Liver (tissue), 9 donors: ENCODE data around the gene MYL4. TPM values are rescaled to one million over a fixed set of nuclear protein-coding genes. Genes with fewer than 3 reads are reported as not detected.

Experiments
- DNase-seq: peaks from one replicate; pipeline ENCODE4 v3.0.0-alpha.2; 2017; ENCODE audit warnings: low spot score
- H3K27ac ChIP-seq, 2 donors: one replicate each; pipeline ENCODE4 v1.7.0; 2013; ENCODE audit warnings: inconsistent platforms in 2 of 2, low read length in 2 of 2, control low read depth in 1 of 2, low read depth in 1 of 2, mild to moderate bottlenecking in 1 of 2
- H3K27me3 ChIP-seq, 4 donors: one replicate each; pipeline versions ENCODE4 v1.6.1 to v1.7.0; 2013; ENCODE audit warnings: low read length in 3 of 4, inconsistent platforms in 1 of 4, mild to moderate bottlenecking in 1 of 4, moderate library complexity in 1 of 4; ENCODE audit not compliant: control insufficient read depth in 4 of 4, insufficient read depth in 4 of 4
- H3K36me3 ChIP-seq, 4 donors: one replicate each; pipeline versions ENCODE4 v1.6.1 to v1.7.0; 2013; ENCODE audit warnings: low read length in 3 of 4, mild to moderate bottlenecking in 3 of 4, low read depth in 1 of 4, moderate library complexity in 1 of 4; ENCODE audit not compliant: control insufficient read depth in 4 of 4, insufficient read depth in 3 of 4
- H3K4me1 ChIP-seq, 4 donors: one replicate each; pipeline versions ENCODE4 v1.6.1 to v1.7.0; 2013; ENCODE audit warnings: low read length in 3 of 4, mild to moderate bottlenecking in 3 of 4, moderate library complexity in 1 of 4; ENCODE audit not compliant: control insufficient read depth in 4 of 4, insufficient read depth in 4 of 4
- H3K4me3 ChIP-seq, 3 donors: one replicate each; pipeline versions ENCODE4 v1.6.1 to v1.7.0; 2013; ENCODE audit warnings: low read length in 3 of 3, control low read depth in 1 of 3, low read depth in 1 of 3, mild to moderate bottlenecking in 1 of 3
- H3K9ac ChIP-seq, 2 donors: one replicate each; pipeline ENCODE4 v1.7.0; 2013; ENCODE audit warnings: low read length in 2 of 2, mild to moderate bottlenecking in 2 of 2, moderate library complexity in 2 of 2, control low read depth in 1 of 2, low read depth in 1 of 2
- H3K9me3 ChIP-seq, 4 donors: one replicate each; pipeline versions ENCODE4 v1.6.1 to v1.7.0; 2013; ENCODE audit warnings: low read length in 3 of 4; ENCODE audit not compliant: control insufficient read depth in 4 of 4
- EGR1 ChIP-seq, 2 donors: IDR thresholded peaks; 2 replicates each; pipeline ENCODE4 v1.6.1; 2016 to 2018; ENCODE audit warnings: antibody characterized with exemption in 2 of 2, low read depth in 2 of 2
- FOXA1 ChIP-seq: IDR thresholded peaks from 2 replicates; pipeline ENCODE4 v1.6.1; 2016; ENCODE audit warnings: antibody characterized with exemption
- FOXA2 ChIP-seq: IDR thresholded peaks from 2 replicates; pipeline ENCODE4 v1.6.1; 2016; ENCODE audit warnings: antibody characterized with exemption
- GABPA ChIP-seq, 2 donors: IDR thresholded peaks in 1 of 2; conservative IDR thresholded peaks in 1 of 2; 2 replicates each; pipeline ENCODE4 v1.6.1; 2016; ENCODE audit warnings: antibody characterized with exemption in 2 of 2, mild to moderate bottlenecking in 1 of 2, moderate library complexity in 1 of 2
- HNF4A ChIP-seq, 2 donors: conservative IDR thresholded peaks; 2 replicates each; pipeline ENCODE4 v1.6.1; 2016; ENCODE audit warnings: antibody characterized with exemption in 2 of 2, mild to moderate bottlenecking in 2 of 2
- HNF4G ChIP-seq: IDR thresholded peaks from 2 replicates; pipeline ENCODE4 v1.6.1; 2016; ENCODE audit warnings: antibody characterized with exemption
- JUND ChIP-seq, 2 donors: IDR thresholded peaks; 2 replicates each; pipeline ENCODE4 v1.6.1; 2016; ENCODE audit warnings: antibody characterized with exemption in 2 of 2
- NR2F2 ChIP-seq: IDR thresholded peaks from 2 replicates; pipeline ENCODE4 v1.6.1; 2016; ENCODE audit warnings: antibody characterized with exemption
- RAD21 ChIP-seq, 2 donors: IDR thresholded peaks; 2 replicates each; pipeline ENCODE4 v1.6.1; 2016; ENCODE audit warnings: antibody characterized with exemption in 2 of 2, mild to moderate bottlenecking in 2 of 2
- RXRA ChIP-seq, 2 donors: IDR thresholded peaks; 2 replicates each; pipeline ENCODE4 v1.6.1; 2017 to 2018; ENCODE audit warnings: antibody characterized with exemption in 2 of 2, mild to moderate bottlenecking in 1 of 2
- SP1 ChIP-seq: IDR thresholded peaks from 2 replicates; pipeline ENCODE4 v1.6.1; 2018; ENCODE audit warnings: antibody characterized with exemption, mild to moderate bottlenecking
- TAF1 ChIP-seq: conservative IDR thresholded peaks from 2 replicates; pipeline ENCODE4 v1.6.1; 2016; ENCODE audit warnings: antibody characterized with exemption, mild to moderate bottlenecking
- YY1 ChIP-seq: IDR thresholded peaks from 2 replicates; pipeline ENCODE4 v1.6.1; 2016; ENCODE audit warnings: antibody characterized with exemption, mild to moderate bottlenecking
- WGBS: extraction: QIAGEN DNeasy Blood & Tissue Kit; methylation state at CpG from one replicate; pipeline ENCODE4 v1.1.7; 2013; 5-methylcytosine and 5-hydroxymethylcytosine counted together
- polyA plus RNA-seq, 2 donors: library from polyadenylated mRNA; stranded (reverse) in 1 of 2; unstranded in 1 of 2; fragments of 200-250 nt in 1 of 2; fragments of >200 nt in 1 of 2; fragmentation: Nextera tagmentation in 1 of 2; extraction: Ambion mirVana in 1 of 2; gene quantifications; one replicate each; pipeline versions ENCODE4 v1.2.1 to v1.2.3, GENCODE V29; 2013 to 2015
- total RNA-seq, 2 donors: library from RNA; depleted of rRNA; stranded (reverse); fragments of >200 nt; gene quantifications; one replicate each; pipeline ENCODE4 v1.2.3, GENCODE V29; 2014
- TF ChIP-seq, protein P1 (sequence below): IDR thresholded peaks from 2 replicates; pipeline ENCODE4 v1.6.1; 2016; ENCODE audit warnings: antibody characterized with exemption
- TF ChIP-seq, protein P2 (sequence below): IDR thresholded peaks from 2 replicates; pipeline ENCODE4 v1.6.1; 2016; ENCODE audit warnings: antibody characterized with exemption
- TF ChIP-seq, protein P3 (sequence below): fragments of 150-350 bp; IDR thresholded peaks from 2 replicates; pipeline ENCODE4 v1.5.1; 2017; ENCODE audit warnings: improper control_type of control experiment, low read depth, low read length; ENCODE audit not compliant: missing input control
- TF ChIP-seq, protein P4 (sequence below): IDR thresholded peaks from 2 replicates; pipeline ENCODE4 v1.6.1; 2016; ENCODE audit warnings: antibody characterized with exemption, mild to moderate bottlenecking
- TF ChIP-seq, protein P5 (sequence below): IDR thresholded peaks from 2 replicates; pipeline ENCODE4 v1.6.1; 2016; ENCODE audit warnings: antibody characterized with exemption
- donor health status: healthy.
- donor health status: healthy.
- donor health status: healthy.
- donor health status: healthy.
- donor health status: healthy.

The MYL4 gene
- total and polyA plus RNA-seq, 4 donors = 0.19 to 215 (median 0.22) TPM; not detected in 1

DNA sequence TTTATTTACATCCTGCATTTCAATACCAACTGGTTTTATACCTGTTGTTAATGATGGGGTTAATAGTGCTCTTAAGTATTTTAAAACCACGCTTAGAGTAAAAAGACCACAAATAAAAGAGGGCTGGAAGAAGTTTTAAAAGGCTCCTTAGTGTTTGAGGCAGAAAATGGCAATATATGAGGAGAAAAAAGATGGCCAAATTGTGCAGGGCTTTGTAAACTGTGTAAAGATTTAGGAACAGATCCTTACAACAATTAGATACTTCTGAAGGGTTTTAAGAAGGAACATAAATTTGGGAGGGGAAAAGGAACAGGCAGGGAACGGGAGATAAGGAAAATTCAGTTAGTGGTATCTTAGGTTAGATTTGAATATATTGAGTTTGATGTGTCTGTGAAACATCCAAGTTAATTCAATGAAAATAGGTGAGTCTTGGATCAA lies 32.7 kb upstream of the MYL4 start:
- Histone ChIP-seq H3K9ac (no peak overlapping the region), H3K4me1 (peaks cover 0 to 3% (median 1%) of the 10 kb centered on the region in 4 donors), H3K36me3 (peaks cover 0 to 16% (median 9%) of the 10 kb centered on the region in 4 donors), H3K4me3 (no peak overlapping the region), H3K27me3 (no peaks in the 10 kb centered on the region), H3K9me3 (no peaks in the 10 kb centered on the region), H3K27ac (no peak overlapping the region)
- DNase-seq = no peak
- TF ChIP-seq, protein P1, sequence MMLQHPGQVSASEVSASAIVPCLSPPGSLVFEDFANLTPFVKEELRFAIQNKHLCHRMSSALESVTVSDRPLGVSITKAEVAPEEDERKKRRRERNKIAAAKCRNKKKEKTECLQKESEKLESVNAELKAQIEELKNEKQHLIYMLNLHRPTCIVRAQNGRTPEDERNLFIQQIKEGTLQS = no peak
- TF ChIP-seq HNF4G (no peak), HNF4A (conservative IDR thresholded peaks at IDR 0.05) (no peak), RXRA (IDR thresholded peaks at IDR 0.05) (no peak), NR2F2 (no peak), TAF1 (no peak), EGR1 (IDR thresholded peaks at IDR 0.05; ENCODE audit: low read depth in 2 of 2) (no peak), SP1 (no peak), FOXA2 (no peak), YY1 (no peak), FOXA1 (no peak), RAD21 (IDR thresholded peaks at IDR 0.05) (no peak), GABPA (IDR thresholded peaks at IDR 0.05 in 1 of 2, conservative IDR thresholded peaks at IDR 0.05 in 1 of 2) (no peak), JUND (IDR thresholded peaks at IDR 0.05) (no peak)
- TF ChIP-seq, protein P2, sequence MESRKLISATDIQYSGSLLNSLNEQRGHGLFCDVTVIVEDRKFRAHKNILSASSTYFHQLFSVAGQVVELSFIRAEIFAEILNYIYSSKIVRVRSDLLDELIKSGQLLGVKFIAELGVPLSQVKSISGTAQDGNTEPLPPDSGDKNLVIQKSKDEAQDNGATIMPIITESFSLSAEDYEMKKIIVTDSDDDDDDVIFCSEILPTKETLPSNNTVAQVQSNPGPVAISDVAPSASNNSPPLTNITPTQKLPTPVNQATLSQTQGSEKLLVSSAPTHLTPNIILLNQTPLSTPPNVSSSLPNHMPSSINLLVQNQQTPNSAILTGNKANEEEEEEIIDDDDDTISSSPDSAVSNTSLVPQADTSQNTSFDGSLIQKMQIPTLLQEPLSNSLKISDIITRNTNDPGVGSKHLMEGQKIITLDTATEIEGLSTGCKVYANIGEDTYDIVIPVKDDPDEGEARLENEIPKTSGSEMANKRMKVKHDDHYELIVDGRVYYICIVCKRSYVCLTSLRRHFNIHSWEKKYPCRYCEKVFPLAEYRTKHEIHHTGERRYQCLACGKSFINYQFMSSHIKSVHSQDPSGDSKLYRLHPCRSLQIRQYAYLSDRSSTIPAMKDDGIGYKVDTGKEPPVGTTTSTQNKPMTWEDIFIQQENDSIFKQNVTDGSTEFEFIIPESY = no peak
- TF ChIP-seq, protein P3, sequence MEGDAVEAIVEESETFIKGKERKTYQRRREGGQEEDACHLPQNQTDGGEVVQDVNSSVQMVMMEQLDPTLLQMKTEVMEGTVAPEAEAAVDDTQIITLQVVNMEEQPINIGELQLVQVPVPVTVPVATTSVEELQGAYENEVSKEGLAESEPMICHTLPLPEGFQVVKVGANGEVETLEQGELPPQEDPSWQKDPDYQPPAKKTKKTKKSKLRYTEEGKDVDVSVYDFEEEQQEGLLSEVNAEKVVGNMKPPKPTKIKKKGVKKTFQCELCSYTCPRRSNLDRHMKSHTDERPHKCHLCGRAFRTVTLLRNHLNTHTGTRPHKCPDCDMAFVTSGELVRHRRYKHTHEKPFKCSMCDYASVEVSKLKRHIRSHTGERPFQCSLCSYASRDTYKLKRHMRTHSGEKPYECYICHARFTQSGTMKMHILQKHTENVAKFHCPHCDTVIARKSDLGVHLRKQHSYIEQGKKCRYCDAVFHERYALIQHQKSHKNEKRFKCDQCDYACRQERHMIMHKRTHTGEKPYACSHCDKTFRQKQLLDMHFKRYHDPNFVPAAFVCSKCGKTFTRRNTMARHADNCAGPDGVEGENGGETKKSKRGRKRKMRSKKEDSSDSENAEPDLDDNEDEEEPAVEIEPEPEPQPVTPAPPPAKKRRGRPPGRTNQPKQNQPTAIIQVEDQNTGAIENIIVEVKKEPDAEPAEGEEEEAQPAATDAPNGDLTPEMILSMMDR = no peak
- TF ChIP-seq, protein P4, sequence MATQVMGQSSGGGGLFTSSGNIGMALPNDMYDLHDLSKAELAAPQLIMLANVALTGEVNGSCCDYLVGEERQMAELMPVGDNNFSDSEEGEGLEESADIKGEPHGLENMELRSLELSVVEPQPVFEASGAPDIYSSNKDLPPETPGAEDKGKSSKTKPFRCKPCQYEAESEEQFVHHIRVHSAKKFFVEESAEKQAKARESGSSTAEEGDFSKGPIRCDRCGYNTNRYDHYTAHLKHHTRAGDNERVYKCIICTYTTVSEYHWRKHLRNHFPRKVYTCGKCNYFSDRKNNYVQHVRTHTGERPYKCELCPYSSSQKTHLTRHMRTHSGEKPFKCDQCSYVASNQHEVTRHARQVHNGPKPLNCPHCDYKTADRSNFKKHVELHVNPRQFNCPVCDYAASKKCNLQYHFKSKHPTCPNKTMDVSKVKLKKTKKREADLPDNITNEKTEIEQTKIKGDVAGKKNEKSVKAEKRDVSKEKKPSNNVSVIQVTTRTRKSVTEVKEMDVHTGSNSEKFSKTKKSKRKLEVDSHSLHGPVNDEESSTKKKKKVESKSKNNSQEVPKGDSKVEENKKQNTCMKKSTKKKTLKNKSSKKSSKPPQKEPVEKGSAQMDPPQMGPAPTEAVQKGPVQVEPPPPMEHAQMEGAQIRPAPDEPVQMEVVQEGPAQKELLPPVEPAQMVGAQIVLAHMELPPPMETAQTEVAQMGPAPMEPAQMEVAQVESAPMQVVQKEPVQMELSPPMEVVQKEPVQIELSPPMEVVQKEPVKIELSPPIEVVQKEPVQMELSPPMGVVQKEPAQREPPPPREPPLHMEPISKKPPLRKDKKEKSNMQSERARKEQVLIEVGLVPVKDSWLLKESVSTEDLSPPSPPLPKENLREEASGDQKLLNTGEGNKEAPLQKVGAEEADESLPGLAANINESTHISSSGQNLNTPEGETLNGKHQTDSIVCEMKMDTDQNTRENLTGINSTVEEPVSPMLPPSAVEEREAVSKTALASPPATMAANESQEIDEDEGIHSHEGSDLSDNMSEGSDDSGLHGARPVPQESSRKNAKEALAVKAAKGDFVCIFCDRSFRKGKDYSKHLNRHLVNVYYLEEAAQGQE = no peak
- TF ChIP-seq, protein P5, sequence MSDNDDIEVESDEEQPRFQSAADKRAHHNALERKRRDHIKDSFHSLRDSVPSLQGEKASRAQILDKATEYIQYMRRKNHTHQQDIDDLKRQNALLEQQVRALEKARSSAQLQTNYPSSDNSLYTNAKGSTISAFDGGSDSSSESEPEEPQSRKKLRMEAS = no peak
- WGBS = 92% methylated on average over 2 of the region's 2 CpGs
